H1 (cell line): Measurements from ENCODE around the gene CYP11A1. TPM values are rescaled to one million over a fixed set of nuclear protein-coding genes. Genes with fewer than 3 reads are reported as not detected.

Experiments
- CTCF ChIA-PET: fragments of 300-600 bp; sonication (Branson Sonifier 250); formaldehyde crosslinking; loops from one replicate; lab custom pipeline; 2021; ENCODE audit not compliant: partially characterized antibody; lab: Charles Lee
- POLR2A ChIA-PET: fragments of 300-600 bp; sonication (Branson Sonifier 250); formaldehyde crosslinking; loops from one replicate; lab custom pipeline; 2021; ENCODE audit warnings: inconsistent platforms; ENCODE audit not compliant: partially characterized antibody; lab: Charles Lee
- DNase-seq, 2 experiments: peaks; one replicate each; pipeline versions ENCODE4 v3.0.0 to v3.0.0-alpha.2; 2010 to 2022; ENCODE audit warnings: low spot score in 2 of 2, low read depth in 1 of 2, mixed read lengths in 1 of 2
- FAIRE-seq: peaks from 2 replicates; lab custom pipeline; 2011; peaks lifted over from hg19 to GRCh38; lab: Jason Lieb, UNC
- H2AFZ ChIP-seq: 2 replicates; pipeline ENCODE4 v1.8.1; 2012; ENCODE audit warnings: low read length, inconsistent platforms
- H2AK5ac ChIP-seq: 2 replicates; pipeline ENCODE4 v1.6.1; 2013; ENCODE audit warnings: low read depth, low read length
- H2BK120ac ChIP-seq: replicated peaks from 2 replicates; pipeline ENCODE3; 2013; ENCODE audit warnings: low read depth, low read length, inconsistent platforms
- H2BK12ac ChIP-seq: 2 replicates; pipeline ENCODE4 v1.6.1; 2013; ENCODE audit warnings: low read depth, low read length
- H2BK15ac ChIP-seq: 2 replicates; pipeline ENCODE4 v1.6.1; 2013; ENCODE audit warnings: low read length
- H2BK20ac ChIP-seq: 2 replicates; pipeline ENCODE4 v1.6.1; 2013; ENCODE audit warnings: low read length
- H2BK5ac ChIP-seq: 2 replicates; pipeline ENCODE4 v1.6.1; 2013; ENCODE audit warnings: low read depth, low read length
- H3K14ac ChIP-seq: 2 replicates; pipeline ENCODE4 v1.6.1; 2013; ENCODE audit warnings: inconsistent platforms; ENCODE audit not compliant: insufficient read length
- H3K18ac ChIP-seq: 2 replicates; pipeline ENCODE4 v1.6.1; 2013; ENCODE audit warnings: low read length; ENCODE audit errors: extremely low read depth
- H3K23ac ChIP-seq: 2 replicates; pipeline ENCODE4 v1.6.1; 2013; ENCODE audit warnings: inconsistent platforms; ENCODE audit not compliant: insufficient read length
- H3K23me2 ChIP-seq: 2 replicates; pipeline ENCODE4 v1.6.1; 2013; ENCODE audit warnings: low read depth, low read length
- H3K27ac ChIP-seq: 2 replicates; pipeline ENCODE4 v1.6.1; 2011; ENCODE audit warnings: low read depth, low read length, inconsistent platforms
- H3K27me3 ChIP-seq, 4 experiments: replicated peaks in 1 of 4; 1 replicate in 1 of 4; 2 replicates in 3 of 4; pipeline versions ENCODE4 v1.6.1 to v1.8.1; 2011 to 2013; ENCODE audit warnings: low read length in 3 of 4, mild to moderate bottlenecking in 3 of 4, inconsistent platforms in 2 of 4, mixed read lengths in 2 of 4, moderate library complexity in 1 of 4; ENCODE audit not compliant: control insufficient read depth in 3 of 4, insufficient read depth in 3 of 4; ENCODE audit errors: extremely low read depth in 1 of 4
- H3K36me3 ChIP-seq, 4 experiments: 2 replicates each; pipeline versions ENCODE4 v1.6.1 to v1.8.1; 2011 to 2013; ENCODE audit warnings: mild to moderate bottlenecking in 4 of 4, low read length in 3 of 4, moderate library complexity in 2 of 4, control low read depth in 1 of 4, inconsistent platforms in 1 of 4; ENCODE audit not compliant: insufficient read depth in 4 of 4, control insufficient read depth in 2 of 4
- H3K4ac ChIP-seq: replicated peaks from 2 replicates; pipeline ENCODE3; 2013; ENCODE audit warnings: low read length, low read depth, mixed read lengths, inconsistent platforms; ENCODE audit not compliant: insufficient read length
- H3K4me1 ChIP-seq, 4 experiments: replicated peaks in 1 of 4; 1 replicate in 1 of 4; 2 replicates in 3 of 4; pipeline versions ENCODE4 v1.6.1 to v1.8.1; 2011 to 2013; ENCODE audit warnings: low read length in 3 of 4, inconsistent platforms in 2 of 4, mixed read lengths in 1 of 4; ENCODE audit not compliant: insufficient read depth in 4 of 4, control insufficient read depth in 3 of 4
- H3K4me2 ChIP-seq, 2 experiments: 2 replicates each; pipeline versions ENCODE4 v1.6.1 to v1.8.1; 2011 to 2013; ENCODE audit warnings: low read depth in 2 of 2, low read length in 2 of 2, control low read depth in 1 of 2, inconsistent platforms in 1 of 2, mild to moderate bottlenecking in 1 of 2; ENCODE audit not compliant: insufficient read depth in 1 of 2
- H3K4me3 ChIP-seq, 4 experiments: fragments of 200-600, 300-600 bp in 1 of 4; sonication (generic), shearing (Covaris generic), sonication (Bioruptor Twin) in 1 of 4; 2 replicates each; pipeline versions ENCODE4 v1.5.1 to v1.8.1; 2011 to 2016; ENCODE audit warnings: low read length in 4 of 4, low read depth in 3 of 4, control low read depth in 2 of 4, inconsistent platforms in 2 of 4, mild to moderate bottlenecking in 2 of 4, mixed read lengths in 1 of 4, moderate library complexity in 1 of 4; ENCODE audit not compliant: insufficient read depth in 2 of 4; ENCODE audit errors: extremely low read depth in 1 of 4
- H3K56ac ChIP-seq: replicated peaks from 2 replicates; pipeline ENCODE3; 2013; ENCODE audit warnings: low read depth, mild to moderate bottlenecking, mixed read lengths, low read length, inconsistent platforms; ENCODE audit not compliant: insufficient read length
- H3K79me1 ChIP-seq: 2 replicates; pipeline ENCODE4 v1.6.1; 2013; ENCODE audit warnings: low read depth, low read length, control low read depth
- H3K79me2 ChIP-seq, 2 experiments: 2 replicates each; pipeline versions ENCODE4 v1.6.1 to v1.8.1; 2012 to 2013; ENCODE audit warnings: low read length in 2 of 2, mild to moderate bottlenecking in 2 of 2, inconsistent platforms in 1 of 2; ENCODE audit not compliant: insufficient read depth in 2 of 2, control insufficient read depth in 1 of 2
- H3K9ac ChIP-seq, 4 experiments: replicated peaks in 1 of 4; 1 replicate in 1 of 4; 2 replicates in 3 of 4; pipeline versions ENCODE4 v1.6.1 to v1.8.1; 2011 to 2013; ENCODE audit warnings: low read depth in 3 of 4, low read length in 3 of 4, control low read depth in 2 of 4, mild to moderate bottlenecking in 2 of 4, moderate library complexity in 2 of 4, inconsistent platforms in 1 of 4; ENCODE audit errors: extremely low read depth in 1 of 4
- H3K9me3 ChIP-seq, 2 experiments: 2 replicates each; pipeline versions ENCODE4 v1.6.1 to v1.8.1; 2012 to 2013; ENCODE audit warnings: mild to moderate bottlenecking in 2 of 2, moderate library complexity in 2 of 2, control low read depth in 1 of 2, inconsistent platforms in 1 of 2, low read depth in 1 of 2, low read length in 1 of 2, mixed read lengths in 1 of 2; ENCODE audit not compliant: insufficient read depth in 2 of 2
- H4K20me1 ChIP-seq, 2 experiments: replicated peaks in 1 of 2; 2 replicates each; pipeline versions ENCODE3 to v1.8.1; 2011 to 2013; ENCODE audit warnings: inconsistent platforms in 2 of 2, low read length in 2 of 2, mild to moderate bottlenecking in 1 of 2; ENCODE audit not compliant: insufficient read depth in 2 of 2, control insufficient read depth in 1 of 2
- H4K5ac ChIP-seq: 2 replicates; pipeline ENCODE4 v1.6.1; 2013; ENCODE audit warnings: low read length, low read depth, mixed read lengths, inconsistent platforms; ENCODE audit not compliant: insufficient read length
- H4K8ac ChIP-seq: 2 replicates; pipeline ENCODE4 v1.8.0; 2013; ENCODE audit warnings: mild to moderate bottlenecking, moderate library complexity, low read length, inconsistent platforms; ENCODE audit not compliant: insufficient read depth; ENCODE audit errors: extremely low read depth
- H4K91ac ChIP-seq: replicated peaks from 2 replicates; pipeline ENCODE3; 2013; ENCODE audit warnings: low read length, mixed read lengths, inconsistent platforms; ENCODE audit not compliant: insufficient read length
- E2F6 ChIP-seq: IDR thresholded peaks from 2 replicates; pipeline ENCODE4 v1.6.1; 2012; ENCODE audit warnings: inconsistent platforms
- WGBS, 2 experiments: shearing (Covaris generic) in 1 of 2; methylation state at CpG; one replicate each; pipeline versions ENCODE4 v1.1.6 to v1.1.7; 2013 to 2015; ENCODE audit warnings: low lambda C conversion rate in 2 of 2, mixed read lengths in 2 of 2, inconsistent platforms in 1 of 2, low coverage in 1 of 2, missing lambda C conversion rate in 1 of 2; ENCODE audit not compliant: insufficient replicate concordance in 2 of 2, insufficient coverage in 1 of 2, insufficient read length in 1 of 2; ENCODE audit errors: extremely low coverage in 1 of 2, missing lambda C conversion rate in 1 of 2; 5-methylcytosine and 5-hydroxymethylcytosine counted together
- polyA plus RNA-seq, 7 experiments: library from polyadenylated mRNA; depleted of rRNA in 3 of 7; stranded (reverse) in 5 of 7; unstranded in 2 of 7; fragments of >200 nt in 5 of 7; fragments of 200-250 nt in 2 of 7; gene quantifications; 1 replicate in 5 of 7; 2 replicates in 1 of 7; 4 replicates in 1 of 7; pipeline versions ENCODE4 v1.2.1 to v1.2.3, GENCODE V29; 2011 to 2013; ENCODE audit warnings: missing spikeins in 2 of 7, mixed read lengths in 2 of 7
- total RNA-seq: library from RNA; stranded (reverse); fragmentation: NEBNext Ultra II Directional; extraction: Animal tissue kit (Norgen Biotek cat#: 25700); gene quantifications from 2 replicates; pipeline ENCODE4 v1.2.1, GENCODE V29; 2021

Gene CYP11A1
- total and polyA plus RNA-seq, 2 of the 8 experiments (the other 6 are each of a cell fraction or from before 2014, with no cell fraction given): 1.9 to 7.2 TPM

- Histone ChIP-seq H4K91ac (no peak overlapping the region), H3K14ac (no peak overlapping the region), H3K56ac (no peak overlapping the region), H2AFZ (no peak overlapping the region), H2BK5ac (no peak overlapping the region)
- no peak for TF ChIP-seq E2F6
- TF ChIP-seq, all 59 proteins: peak for 0
- ChIA-PET CTCF (no interaction called here), POLR2A (no interaction called here)
- no peak overlapping the region for H3K23ac ChIP-seq
- DNase-seq (no peak), FAIRE-seq (no peak)
- no peak overlapping the region for H3K4ac ChIP-seq
- no peaks in the 10 kb centered on the region for H3K27me3 ChIP-seq
- H3K18ac ChIP-seq: no peak overlapping the region
- 96% methylated on average over 11 of the region's 12 CpGs; no CpG with 5 or more reads in 1 of the 2 experiments for WGBS, 2 experiments
- no peak overlapping the region for H3K27ac ChIP-seq
- H2BK20ac ChIP-seq: no peak overlapping the region
- peaks cover 0 to 9% (median 4%) of the 10 kb centered on the region in 4 experiments; a peak in 6 of 8 replicates for H3K36me3 ChIP-seq
- H3K4me1 ChIP-seq: no peaks in the 10 kb centered on the region
- H3K9ac ChIP-seq: no peak overlapping the region
- no peak overlapping the region for H2BK12ac ChIP-seq
- H4K5ac ChIP-seq: no peak overlapping the region
- 0 out of 4 replicates have a peak, but pooled peaks cover 0 to 4% of the 10 kb centered on the region in 2 experiments for H3K79me2 ChIP-seq
- H3K4me3 ChIP-seq: no peak overlapping the region
- H4K20me1 ChIP-seq: peaks cover 2 to 4% of the 10 kb centered on the region in 2 experiments
- H3K9me3 ChIP-seq: no peaks in the 10 kb centered on the region
- H2BK15ac ChIP-seq: no peak overlapping the region
- H4K8ac ChIP-seq: no peak overlapping the region; the same call in 1 of the 2 replicates
- no peak overlapping the region for H2AK5ac ChIP-seq
- peaks cover 5% of the 10 kb centered on the region; the same call in 1 of the 2 replicates for H3K79me1 ChIP-seq
- H3K4me2 ChIP-seq: no peak overlapping the region
- H3K23me2 ChIP-seq: peaks cover 3% of the 10 kb centered on the region; the same call in 1 of the 2 replicates
- no peak overlapping the region for H2BK120ac ChIP-seq
Measured at GRCh38 chr15:74414603-74415338, 47.3 kb upstream of the CYP11A1 start.
